Fibroblast of lung (primary cell): ENCODE data around the gene WDPCP. TPM values are rescaled to one million over a fixed set of nuclear protein-coding genes. Genes with fewer than 3 reads are reported as not detected.

Experiments used
- DNase-seq, 2 donors: peaks; one replicate each; pipeline versions ENCODE4 v3.0.0 to v3.0.0-alpha.2; 2010; ENCODE audit warnings: low read depth in 2 of 2
- H2AFZ ChIP-seq: 2 replicates; pipeline ENCODE4 v1.5.1; 2012; ENCODE audit warnings: low read length, control low read depth, inconsistent platforms
- H3K27ac ChIP-seq: 2 replicates; pipeline ENCODE4 v1.5.1; 2011; ENCODE audit warnings: low read length, control low read depth; ENCODE audit not compliant: insufficient read depth
- H3K27me3 ChIP-seq: 2 replicates; pipeline ENCODE4 v1.5.1; 2011; ENCODE audit warnings: mild to moderate bottlenecking, low read length; ENCODE audit not compliant: control insufficient read depth, insufficient read depth
- H3K36me3 ChIP-seq: 2 replicates; pipeline ENCODE4 v1.5.1; 2011; ENCODE audit warnings: low read length; ENCODE audit not compliant: control insufficient read depth, insufficient read depth
- H3K4me1 ChIP-seq: 2 replicates; pipeline ENCODE4 v1.5.1; 2011; ENCODE audit warnings: low read length; ENCODE audit not compliant: control insufficient read depth, insufficient read depth; ENCODE audit errors: extremely low read depth
- H3K4me2 ChIP-seq: 2 replicates; pipeline ENCODE4 v1.5.1; 2011; ENCODE audit warnings: low read length, control low read depth; ENCODE audit not compliant: insufficient read depth; ENCODE audit errors: extremely low read depth
- H3K4me3 ChIP-seq, 4 experiments: fragments of 200-600 bp in 1 of 4; sonication (generic) in 1 of 4; replicated peaks in 1 of 4; 2 replicates each; pipeline ENCODE4 v1.5.1; 2011 to 2016; ENCODE audit warnings: low read length in 4 of 4, low read depth in 3 of 4, mild to moderate bottlenecking in 3 of 4, control low read depth in 2 of 4, inconsistent platforms in 1 of 4, mixed read lengths in 1 of 4; ENCODE audit not compliant: insufficient read depth in 1 of 4; ENCODE audit errors: control extremely low read depth in 1 of 4
- H3K79me2 ChIP-seq: 2 replicates; pipeline ENCODE4 v1.5.1; 2012; ENCODE audit warnings: mild to moderate bottlenecking, low read length, inconsistent platforms; ENCODE audit not compliant: control insufficient read depth, insufficient read depth
- H3K9ac ChIP-seq: 2 replicates; pipeline ENCODE4 v1.5.1; 2011; ENCODE audit warnings: mild to moderate bottlenecking, low read length, control low read depth; ENCODE audit not compliant: insufficient read depth
- H3K9me3 ChIP-seq: 2 replicates; pipeline ENCODE4 v1.5.1; 2012; ENCODE audit warnings: low read depth, low read length; ENCODE audit not compliant: control insufficient read depth, insufficient read depth
- H4K20me1 ChIP-seq: 2 replicates; pipeline ENCODE4 v1.5.1; 2011; ENCODE audit warnings: low read length; ENCODE audit not compliant: control insufficient read depth, insufficient read depth; ENCODE audit errors: extremely low read depth
- EZH2 ChIP-seq: IDR thresholded peaks from 2 replicates; pipeline ENCODE4 v1.5.1; 2012; ENCODE audit warnings: low read length, control low read depth, mild to moderate bottlenecking; ENCODE audit errors: missing control alignments
- polyA plus RNA-seq, 2 donors: library from polyadenylated mRNA; depleted of rRNA in 1 of 2; stranded (reverse) in 1 of 2; unstranded in 1 of 2; fragments of >200 nt; gene quantifications; 2 replicates each; pipeline ENCODE4 v1.2.1, GENCODE V29; 2011 to 2012; ENCODE audit warnings: missing spikeins in 1 of 2
- total RNA-seq: library from RNA; depleted of rRNA; stranded (reverse); fragments of >200 nt; gene quantifications from 2 replicates; pipeline ENCODE4 v1.2.1, GENCODE V29; 2014
- TF ChIP-seq, protein P1 (sequence below), 2 donors: IDR thresholded peaks in 1 of 2; conservative IDR thresholded peaks in 1 of 2; 1 replicate in 1 of 2; 2 replicates in 1 of 2; pipeline ENCODE4 v1.5.1; 2011 to 2012; ENCODE audit warnings: low read length in 2 of 2, control low read depth in 1 of 2, inconsistent platforms in 1 of 2, low read depth in 1 of 2, mild to moderate bottlenecking in 1 of 2

WDPCP gene
- total and polyA plus RNA-seq, 2 donors (not counting 1 experiment from before 2014, with no cell fraction given) = 5.2 to 8.4 TPM

DNA sequence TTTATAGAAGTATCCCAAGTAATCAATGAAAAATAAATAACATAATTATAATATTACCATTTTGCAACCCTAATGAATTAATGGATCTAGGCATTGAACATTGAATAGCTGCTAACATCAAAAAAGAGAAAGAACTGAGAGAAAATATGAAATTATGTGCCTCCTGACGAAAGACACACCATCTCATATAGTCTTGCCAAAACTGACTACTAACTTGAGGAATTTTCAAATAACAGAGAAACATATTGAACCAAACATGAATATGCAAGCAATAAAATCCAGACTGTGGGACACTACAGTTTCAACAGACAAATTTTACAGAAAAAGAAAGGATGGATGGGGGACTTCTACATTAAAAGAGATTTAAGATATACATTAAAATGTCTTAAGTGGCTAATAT is 165.7 kb downstream of the WDPCP start:
- Histone ChIP-seq H3K9me3 (no peaks in the 10 kb centered on the region), H3K36me3 (no peaks in the 10 kb centered on the region), H3K27ac (no peak overlapping the region), H3K4me1 (no peaks in the 10 kb centered on the region), H3K79me2 (no peaks in the 10 kb centered on the region), H4K20me1 (no peaks in the 10 kb centered on the region), H2AFZ (no peak overlapping the region), H3K9ac (no peak overlapping the region), H3K4me3 (no peak overlapping the region), H3K4me2 (no peak overlapping the region), H3K27me3 (no peaks in the 10 kb centered on the region)
- no peak for DNase-seq
- no peak for TF ChIP-seq EZH2
- TF ChIP-seq, protein P1, sequence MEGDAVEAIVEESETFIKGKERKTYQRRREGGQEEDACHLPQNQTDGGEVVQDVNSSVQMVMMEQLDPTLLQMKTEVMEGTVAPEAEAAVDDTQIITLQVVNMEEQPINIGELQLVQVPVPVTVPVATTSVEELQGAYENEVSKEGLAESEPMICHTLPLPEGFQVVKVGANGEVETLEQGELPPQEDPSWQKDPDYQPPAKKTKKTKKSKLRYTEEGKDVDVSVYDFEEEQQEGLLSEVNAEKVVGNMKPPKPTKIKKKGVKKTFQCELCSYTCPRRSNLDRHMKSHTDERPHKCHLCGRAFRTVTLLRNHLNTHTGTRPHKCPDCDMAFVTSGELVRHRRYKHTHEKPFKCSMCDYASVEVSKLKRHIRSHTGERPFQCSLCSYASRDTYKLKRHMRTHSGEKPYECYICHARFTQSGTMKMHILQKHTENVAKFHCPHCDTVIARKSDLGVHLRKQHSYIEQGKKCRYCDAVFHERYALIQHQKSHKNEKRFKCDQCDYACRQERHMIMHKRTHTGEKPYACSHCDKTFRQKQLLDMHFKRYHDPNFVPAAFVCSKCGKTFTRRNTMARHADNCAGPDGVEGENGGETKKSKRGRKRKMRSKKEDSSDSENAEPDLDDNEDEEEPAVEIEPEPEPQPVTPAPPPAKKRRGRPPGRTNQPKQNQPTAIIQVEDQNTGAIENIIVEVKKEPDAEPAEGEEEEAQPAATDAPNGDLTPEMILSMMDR (conservative IDR thresholded peaks at IDR 0.05 in 1 of 2, IDR thresholded peaks at IDR 0.05 in 1 of 2; ENCODE audit: low read depth in 1 of 2, low read length in 2 of 2) = no peak

DNA sequence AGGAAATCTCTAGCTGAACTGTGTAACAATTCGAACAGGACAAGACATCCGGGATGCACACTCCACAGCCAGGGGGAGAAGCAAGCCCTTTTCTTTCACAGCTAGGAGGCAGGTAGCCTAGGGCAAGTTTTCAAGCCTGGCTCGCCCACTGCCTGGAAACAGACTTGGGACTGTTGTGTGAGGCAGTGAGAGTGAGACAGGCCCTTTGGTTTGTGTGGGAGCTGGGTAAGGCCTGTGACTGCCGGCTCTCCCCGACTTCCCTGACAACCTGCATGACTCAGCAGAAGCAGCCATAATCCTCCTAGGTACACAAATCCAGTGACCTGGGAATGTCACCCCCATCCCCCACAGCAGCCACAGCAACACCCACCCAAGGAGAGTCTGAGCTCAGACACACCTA is 179.7 kb downstream of the WDPCP start:
- Histone ChIP-seq H3K79me2 (no peaks in the 10 kb centered on the region), H3K4me3 (no peak overlapping the region), H3K27me3 (no peaks in the 10 kb centered on the region), H3K4me1 (no peaks in the 10 kb centered on the region), H2AFZ (no peak overlapping the region), H3K36me3 (no peaks in the 10 kb centered on the region), H3K4me2 (no peak overlapping the region), H4K20me1 (no peaks in the 10 kb centered on the region), H3K9ac (no peak overlapping the region), H3K9me3 (no peaks in the 10 kb centered on the region), H3K27ac (no peak overlapping the region)
- DNase-seq = no peak
- no peak for TF ChIP-seq EZH2
- TF ChIP-seq, protein P1 (conservative IDR thresholded peaks at IDR 0.05 in 1 of 2, IDR thresholded peaks at IDR 0.05 in 1 of 2; ENCODE audit: low read depth in 1 of 2, low read length in 2 of 2) = no peak

- H3K79me2 ChIP-seq = no peaks in the 10 kb centered on the region
- no peak overlapping the region for H3K27ac ChIP-seq
- H3K9me3 ChIP-seq = no peaks in the 10 kb centered on the region
- H3K4me2 ChIP-seq = no peak overlapping the region
- H3K4me1 ChIP-seq = no peaks in the 10 kb centered on the region
- no peak overlapping the region for H3K9ac ChIP-seq
- no peaks in the 10 kb centered on the region for H4K20me1 ChIP-seq
- no peaks in the 10 kb centered on the region for H3K27me3 ChIP-seq
- no peak overlapping the region for H2AFZ ChIP-seq
- no peak for DNase-seq
- TF ChIP-seq EZH2 = no peak
- TF ChIP-seq, protein P1 (conservative IDR thresholded peaks at IDR 0.05 in 1 of 2, IDR thresholded peaks at IDR 0.05 in 1 of 2; ENCODE audit: low read depth in 1 of 2, low read length in 2 of 2) = no peak
- H3K4me3 ChIP-seq = no peak overlapping the region
- no peaks in the 10 kb centered on the region for H3K36me3 ChIP-seq
Observed at GRCh38 chr2:63406641-63407040, 181.6 kb downstream of the WDPCP start.
